A549 (cell line): ENCODE results near the gene GPR108.

Source experiments
- CTCF ChIP-seq: fragments of >200 bp; sonication (Bioruptor Twin); formaldehyde crosslinking; IDR thresholded peaks from 3 replicates; pipeline ENCODE4 v1.5.1; 2016
- ELK1 ChIP-seq: fragments of 150-350 bp; IDR thresholded peaks from 2 replicates; pipeline ENCODE4 v1.6.1; 2014; ENCODE audit warnings: low read depth, mild to moderate bottlenecking, low read length
- KDM5A ChIP-seq: fragments of 200-600 bp; sonication (generic); IDR thresholded peaks from 2 replicates; pipeline ENCODE4 v1.6.1; 2016; ENCODE audit warnings: antibody characterized with exemption, mild to moderate bottlenecking
- MAX ChIP-seq: IDR thresholded peaks from 2 replicates; pipeline ENCODE4 v1.6.1; 2012
- POLR2A ChIP-seq: IDR thresholded peaks from 2 replicates; pipeline ENCODE4 v1.6.1; 2012; ENCODE audit warnings: mild to moderate bottlenecking, low read length
- REST ChIP-seq: fragments of 200-600 bp; sonication (generic); IDR thresholded peaks from 2 replicates; pipeline ENCODE4 v1.6.1; 2016; ENCODE audit warnings: antibody characterized with exemption, mild to moderate bottlenecking, moderate library complexity
- RFX5 ChIP-seq: fragments of 450-650 bp; IDR thresholded peaks from 2 replicates; pipeline ENCODE4 v1.7.1; 2014; ENCODE audit warnings: antibody characterized with exemption, mild to moderate bottlenecking, moderate library complexity
- SREBF2 ChIP-seq: fragments of 450-650 bp; IDR thresholded peaks from 2 replicates; pipeline ENCODE4 v1.6.1; 2014; ENCODE audit warnings: mild to moderate bottlenecking, moderate library complexity
- USF2 ChIP-seq: fragments of 450-650 bp; IDR thresholded peaks from 2 replicates; pipeline ENCODE4 v1.6.1; 2014; ENCODE audit warnings: antibody characterized with exemption

- TF ChIP-seq POLR2A (no peak), REST (no peak), CTCF (no peak), RFX5 (no peak), SREBF2 (no peak), ELK1 (no peak), KDM5A (no peak), MAX (no peak), USF2 (no peak)
Measured at GRCh38 chr19:6710273-6711077, 26.9 kb downstream of the GPR108 start.
